ENCODE data around the gene ARL8B. TPM values are rescaled to one million over a fixed set of nuclear protein-coding genes. Genes with fewer than 3 reads are reported as not detected.

The ARL8B gene
- polyA plus RNA-seq, 3 donors = 46.6 to 121 (median 101) TPM

DNA sequence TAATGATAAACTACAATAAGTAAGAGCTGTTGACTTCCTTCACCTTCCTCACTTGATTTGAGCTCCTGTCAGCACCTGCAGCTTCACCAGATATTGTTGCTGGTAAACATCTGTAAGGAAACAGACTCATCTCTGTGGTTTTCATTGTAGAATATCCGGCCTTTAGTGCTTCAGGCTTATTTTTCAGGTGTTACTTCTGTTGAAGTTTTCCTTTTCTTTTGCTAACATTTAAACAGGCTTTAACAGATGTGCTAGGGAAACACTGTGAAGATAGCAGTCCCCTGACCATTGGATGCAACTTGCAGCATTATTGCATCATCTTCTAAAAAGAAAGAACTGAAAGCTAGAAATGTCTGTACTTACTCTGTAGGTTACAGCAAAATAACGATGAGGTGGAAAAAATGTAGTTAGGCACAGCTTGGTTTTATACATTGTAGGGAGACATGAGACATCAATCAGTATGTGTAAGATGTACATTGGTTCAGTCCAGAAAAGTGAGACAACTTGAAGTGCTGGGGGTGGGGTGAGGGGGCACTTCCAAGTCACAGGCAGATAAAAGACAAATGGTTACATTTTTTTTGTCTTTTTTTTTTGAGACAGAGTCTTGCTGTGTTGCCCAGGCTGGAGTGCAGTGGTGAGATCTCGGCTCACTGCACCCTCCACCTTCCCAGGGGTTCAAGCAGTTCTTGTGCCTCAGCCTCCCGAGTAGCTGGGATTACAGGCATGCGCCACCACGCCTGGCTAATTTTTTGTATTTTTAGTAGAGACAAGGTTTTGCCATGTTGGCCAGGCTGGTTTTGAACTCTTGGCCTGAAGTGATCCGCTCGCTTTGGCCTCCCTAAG, 75.6 kb downstream of the ARL8B start:
- Histone ChIP-seq H3K27me3 (ENCODE audit: control insufficient read depth in 2 of 2, insufficient read depth in 2 of 2, low read length in 2 of 2) (no peaks in the 10 kb centered on the region), H3K4me3 (replicated peaks in 1 of 3; ENCODE audit: low read depth in 2 of 3, low read length in 3 of 3) (peak overlapping the region in 1 of 3 experiments; percentile 31), H3K4me1 (ENCODE audit: control insufficient read depth in 1 of 2, insufficient read depth in 2 of 2, low read length in 2 of 2) (peaks cover 69 to 73% of the 10 kb centered on the region in 2 donors), H3K4me2 (replicated peaks; ENCODE audit: extremely low read depth, low read length, poor library complexity, severe bottlenecking) (peak overlapping the region; percentile 51), H3K27ac (ENCODE audit: low read depth in 1 of 2, low read length in 2 of 2) (peak overlapping the region; percentile 88 to 89), H3K79me2 (ENCODE audit: insufficient read depth, low read length) (peaks cover 93% of the 10 kb centered on the region), H4K20me1 (ENCODE audit: insufficient read depth, low read length) (peaks cover 40% of the 10 kb centered on the region), H3K9ac (ENCODE audit: insufficient read depth, low read length, poor library complexity, severe bottlenecking) (no peak overlapping the region), H3K9me3 (replicated peaks in 1 of 2; ENCODE audit: control insufficient read depth in 1 of 2, insufficient read depth in 1 of 2, low read length in 2 of 2) (no peaks in the 10 kb centered on the region), H3K36me3 (replicated peaks in 1 of 2; ENCODE audit: control insufficient read depth in 1 of 2, insufficient read depth in 2 of 2, low read length in 2 of 2) (peaks cover 22 to 39% of the 10 kb centered on the region in 2 donors), H2AFZ (ENCODE audit: insufficient read depth, low read depth, low read length, poor library complexity, severe bottlenecking) (no peak overlapping the region)
- Mint-ChIP-seq H3K9me3 (no peaks in the 10 kb centered on the region), H3K27ac (peak overlapping the region; percentile 93 to 97 (median 95)), H3K4me1 (peaks cover 70% of the 10 kb centered on the region), H3K27me3 (ENCODE audit: low read depth in 3 of 3) (no peaks in the 10 kb centered on the region), H3K4me3 (peak overlapping the region in 1 of 2 donors; percentile 39), H3K36me3 (peaks cover 39 to 62% of the 10 kb centered on the region in 2 donors)
- TF ChIP-seq, protein P1, sequence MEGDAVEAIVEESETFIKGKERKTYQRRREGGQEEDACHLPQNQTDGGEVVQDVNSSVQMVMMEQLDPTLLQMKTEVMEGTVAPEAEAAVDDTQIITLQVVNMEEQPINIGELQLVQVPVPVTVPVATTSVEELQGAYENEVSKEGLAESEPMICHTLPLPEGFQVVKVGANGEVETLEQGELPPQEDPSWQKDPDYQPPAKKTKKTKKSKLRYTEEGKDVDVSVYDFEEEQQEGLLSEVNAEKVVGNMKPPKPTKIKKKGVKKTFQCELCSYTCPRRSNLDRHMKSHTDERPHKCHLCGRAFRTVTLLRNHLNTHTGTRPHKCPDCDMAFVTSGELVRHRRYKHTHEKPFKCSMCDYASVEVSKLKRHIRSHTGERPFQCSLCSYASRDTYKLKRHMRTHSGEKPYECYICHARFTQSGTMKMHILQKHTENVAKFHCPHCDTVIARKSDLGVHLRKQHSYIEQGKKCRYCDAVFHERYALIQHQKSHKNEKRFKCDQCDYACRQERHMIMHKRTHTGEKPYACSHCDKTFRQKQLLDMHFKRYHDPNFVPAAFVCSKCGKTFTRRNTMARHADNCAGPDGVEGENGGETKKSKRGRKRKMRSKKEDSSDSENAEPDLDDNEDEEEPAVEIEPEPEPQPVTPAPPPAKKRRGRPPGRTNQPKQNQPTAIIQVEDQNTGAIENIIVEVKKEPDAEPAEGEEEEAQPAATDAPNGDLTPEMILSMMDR (IDR thresholded peaks at IDR 0.05) = no peak
- intact Hi-C loops (cut with micrococcal nuclease) = loop anchor here in 1 of 2 donors (5.0 to 10.0 kb wide), 2 partner anchors 183 to 220 kb away; partner anchors contain the start of gene BHLHE40
- peak; percentile 69 to 89 (median 80) for DNase-seq
- WGBS (ENCODE audit: insufficient coverage) = 50% methylated on average over 2 of the region's 8 CpGs

DNA sequence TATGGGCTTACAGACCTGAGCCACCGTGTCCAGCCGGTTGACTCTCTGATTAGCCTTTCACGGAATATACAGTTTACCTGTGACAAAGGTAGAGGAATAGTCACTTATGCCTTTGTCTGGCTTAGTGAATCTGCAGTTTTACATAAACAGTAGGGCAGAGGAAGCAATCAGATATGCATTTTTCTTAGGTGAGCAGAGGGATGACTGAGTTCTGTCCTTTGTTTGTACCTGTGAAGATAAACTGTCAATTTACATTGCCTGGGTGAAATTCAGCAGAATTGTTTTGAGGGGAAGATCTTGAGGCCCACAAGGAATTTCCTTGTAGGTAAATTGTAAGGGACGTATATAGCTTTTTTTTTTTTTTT, 76.2 kb downstream of the ARL8B start:
- peak overlapping the region; percentile 93 to 97 (median 95) for H3K27ac Mint-ChIP-seq
- Histone ChIP-seq H3K9ac (ENCODE audit: insufficient read depth, low read length, poor library complexity, severe bottlenecking) (no peak overlapping the region), H3K4me3 (replicated peaks in 1 of 3; ENCODE audit: low read depth in 2 of 3, low read length in 3 of 3) (peak overlapping the region in 1 of 3 experiments; percentile 31), H3K79me2 (ENCODE audit: insufficient read depth, low read length) (peaks cover 93% of the 10 kb centered on the region), H3K27me3 (ENCODE audit: control insufficient read depth in 2 of 2, insufficient read depth in 2 of 2, low read length in 2 of 2) (no peaks in the 10 kb centered on the region), H4K20me1 (ENCODE audit: insufficient read depth, low read length) (peaks cover 34% of the 10 kb centered on the region), H3K4me2 (replicated peaks; ENCODE audit: extremely low read depth, low read length, poor library complexity, severe bottlenecking) (peak overlapping the region; percentile 51), H3K36me3 (replicated peaks in 1 of 2; ENCODE audit: control insufficient read depth in 1 of 2, insufficient read depth in 2 of 2, low read length in 2 of 2) (peaks cover 28 to 45% of the 10 kb centered on the region in 2 donors), H3K27ac (ENCODE audit: low read depth in 1 of 2, low read length in 2 of 2) (peak overlapping the region; percentile 88 to 89), H3K9me3 (replicated peaks in 1 of 2; ENCODE audit: control insufficient read depth in 1 of 2, insufficient read depth in 1 of 2, low read length in 2 of 2) (no peaks in the 10 kb centered on the region), H3K4me1 (ENCODE audit: control insufficient read depth in 1 of 2, insufficient read depth in 2 of 2, low read length in 2 of 2) (peaks cover 63 to 67% of the 10 kb centered on the region in 2 donors), H2AFZ (ENCODE audit: insufficient read depth, low read depth, low read length, poor library complexity, severe bottlenecking) (no peak overlapping the region)
- H3K9me3 Mint-ChIP-seq = no peaks in the 10 kb centered on the region
- TF ChIP-seq, protein P1 (IDR thresholded peaks at IDR 0.05) = no peak
- WGBS (ENCODE audit: insufficient coverage) = 100% methylated on average over 4 of the region's 4 CpGs
- intact Hi-C loops (cut with micrococcal nuclease) = loop anchor here in 1 of 2 donors (5.0 to 10.0 kb wide), 2 partner anchors 183 to 221 kb away; partner anchors contain the start of gene BHLHE40
- H3K4me1 Mint-ChIP-seq = peaks cover 64% of the 10 kb centered on the region
- no peaks in the 10 kb centered on the region for H3K27me3 Mint-ChIP-seq (ENCODE audit: low read depth in 3 of 3)
- no peak for DNase-seq
- peaks cover 43 to 62% of the 10 kb centered on the region in 2 donors for H3K36me3 Mint-ChIP-seq
- no peak overlapping the region for H3K4me3 Mint-ChIP-seq

All from CD14-positive monocyte (primary cell).